HCT116 (cell line): ENCODE results near the gene PNP. TPM values are rescaled to one million over a fixed set of nuclear protein-coding genes. Genes with fewer than 3 reads are reported as not detected.

Source experiments
- ATAC-seq: fragments of 200-7000 bp; cut with Tn5 transposase; 2 replicates; pipeline ENCODE4 v1.9.1; 2020; ENCODE audit warnings: mild to moderate bottlenecking, moderate library complexity
- BruUV-seq: library from RNA; stranded (reverse); fragments of 400-500 nt; replicated peaks from 2 replicates; lab custom pipeline; 2021; lab: Mats Ljungman, UMichigan
- CTCF ChIA-PET: fragments of 300-600 bp; sonication (Branson Sonifier 250); formaldehyde crosslinking; loops from one replicate; lab custom pipeline; 2021; ENCODE audit warnings: antibody characterized with exemption; lab: Charles Lee
- POLR2A ChIA-PET: fragments of 300-600, 350-600 bp; sonication (Branson Sonifier 250); formaldehyde crosslinking; loops from one replicate; lab custom pipeline; 2021; ENCODE audit warnings: antibody characterized with exemption; lab: Charles Lee
- RAD21 ChIA-PET, 2 experiments: fragments of 300-600 bp; sonication (Branson Sonifier 250); formaldehyde crosslinking; loops; one replicate each; lab custom pipeline; 2023; ENCODE audit warnings: low total read pairs in 2 of 2; ENCODE audit not compliant: uncharacterized antibody in 2 of 2, unreplicated experiment in 2 of 2, low non-redundant PET in 1 of 2; lab: Charles Lee
- DNase-seq: peaks from one replicate; pipeline ENCODE4 v3.0.0-alpha.2; 2010; ENCODE audit warnings: low read depth, low spot score
- H2AFZ ChIP-seq: fragments of 200-600 bp; shearing (Covaris generic), sonication (generic); 2 replicates; pipeline ENCODE4 v1.6.1; 2017; ENCODE audit warnings: low read depth, mixed run types, mixed read lengths, antibody characterized with exemption, low read length; ENCODE audit not compliant: poor library complexity, severe bottlenecking
- H3K27ac ChIP-seq: 2 replicates; pipeline ENCODE4 v1.5.1; 2012; ENCODE audit warnings: low read depth, low read length
- H3K27me3 ChIP-seq: fragments of 200-600 bp; sonication (generic); 2 replicates; pipeline ENCODE4 v1.6.1; 2016; ENCODE audit warnings: mixed run types, low read length, mixed read lengths; ENCODE audit not compliant: insufficient read depth
- H3K36me3 ChIP-seq, 2 experiments: fragments of 200-500 bp in 1 of 2; fragments of 200-600 bp in 1 of 2; sonication (Bioruptor generic) in 1 of 2; sonication (generic) in 1 of 2; 2 replicates each; pipeline versions ENCODE4 v1.5.1 to v1.6.1; 2014 to 2016; ENCODE audit warnings: low read length in 2 of 2, inconsistent platforms in 1 of 2, mixed read lengths in 1 of 2, mixed run types in 1 of 2; ENCODE audit not compliant: insufficient read depth in 2 of 2, control insufficient read depth in 1 of 2
- H3K4me1 ChIP-seq, 2 experiments: fragments of 200-600 bp in 1 of 2; sonication (generic) in 1 of 2; 2 replicates each; pipeline versions ENCODE4 v1.5.1 to v1.6.1; 2012 to 2017; ENCODE audit warnings: low read length in 2 of 2, inconsistent platforms in 1 of 2, mild to moderate bottlenecking in 1 of 2, mixed read lengths in 1 of 2, mixed run types in 1 of 2, moderate library complexity in 1 of 2; ENCODE audit not compliant: insufficient read depth in 2 of 2, control insufficient read depth in 1 of 2
- H3K4me2 ChIP-seq: fragments of 200-600 bp; sonication (generic); 2 replicates; pipeline ENCODE4 v1.6.1; 2017; ENCODE audit warnings: mixed run types, low read length, mixed read lengths
- H3K4me3 ChIP-seq, 2 experiments: fragments of 200-600 bp in 1 of 2; sonication (generic) in 1 of 2; replicated peaks in 1 of 2; 2 replicates each; pipeline ENCODE4 v1.5.1; 2011 to 2016; ENCODE audit warnings: low read length in 2 of 2, control low read depth in 1 of 2, low read depth in 1 of 2, mild to moderate bottlenecking in 1 of 2, mixed read lengths in 1 of 2, mixed run types in 1 of 2
- H3K79me2 ChIP-seq: fragments of 200-600 bp; sonication (generic); 2 replicates; pipeline ENCODE4 v1.6.1; 2017; ENCODE audit warnings: mild to moderate bottlenecking, mixed run types, low read length, moderate library complexity, mixed read lengths; ENCODE audit not compliant: insufficient read depth
- H3K9ac ChIP-seq: fragments of 200-600 bp; sonication (generic); 2 replicates; pipeline ENCODE4 v1.6.1; 2016; ENCODE audit warnings: low read length, mixed read lengths
- H3K9me2 ChIP-seq: fragments of 200-600 bp; sonication (generic), shearing (Covaris generic); 2 replicates; pipeline ENCODE4 v1.6.1; 2017; ENCODE audit warnings: mixed run types, mild to moderate bottlenecking, moderate library complexity; ENCODE audit not compliant: insufficient read depth
- H3K9me3 ChIP-seq, 2 experiments: fragments of 200-500 bp in 1 of 2; fragments of 200-600 bp in 1 of 2; sonication (Bioruptor generic) in 1 of 2; sonication (generic) in 1 of 2; 2 replicates each; pipeline ENCODE4 v1.6.1; 2014 to 2017; ENCODE audit warnings: low read length in 2 of 2, mixed read lengths in 2 of 2, inconsistent platforms in 1 of 2, low read depth in 1 of 2, mild to moderate bottlenecking in 1 of 2, mixed run types in 1 of 2, moderate library complexity in 1 of 2; ENCODE audit not compliant: control insufficient read depth in 1 of 2, insufficient read depth in 1 of 2
- H4K20me1 ChIP-seq: fragments of 200-600 bp; sonication (generic), shearing (Covaris generic); 2 replicates; pipeline ENCODE4 v1.6.1; 2017; ENCODE audit warnings: mixed run types, mild to moderate bottlenecking, moderate library complexity; ENCODE audit not compliant: insufficient read depth
- SP1 ChIP-seq: IDR thresholded peaks from 2 replicates; pipeline ENCODE4 v1.6.1; 2012; ENCODE audit warnings: low read depth
- SRF ChIP-seq: IDR thresholded peaks from 2 replicates; pipeline ENCODE4 v1.6.1; 2012; ENCODE audit warnings: low read depth
- ZBTB33 ChIP-seq: IDR thresholded peaks from 2 replicates; pipeline ENCODE4 v1.6.1; 2011; ENCODE audit warnings: mild to moderate bottlenecking, low read length, moderate library complexity; ENCODE audit not compliant: insufficient replicate concordance; ENCODE audit errors: extremely low read depth
- intact Hi-C: fragments of 100-400 bp; cut with micrococcal nuclease; formaldehyde crosslinking; loops from 2 replicates; pipeline ENCODE4 v1.10.0; 2022
- total RNA-seq: library from RNA; stranded (reverse); gene quantifications from one replicate; pipeline ENCODE4 v1.2.1, GENCODE V29; 2021; ENCODE audit not compliant: unreplicated experiment

Gene PNP
- total RNA-seq, 1 experiment from 2014 or later = 63.0 TPM

- DNase-seq (no peak), ATAC-seq (no peak)
- ChIA-PET POLR2A (interaction anchor here (1.2 to 2.4 kb wide), 12 partner anchors 9 to 177 kb away, joined by 4 to 18 read pairs (median 8); partner anchors contain the start of genes APEX1, PARP2, PIP4P1 and TEP1), CTCF (no interaction called here), RAD21 (no interaction called here)
- no peaks in the 10 kb centered on the region for H3K27me3 ChIP-seq
- no TSS peak for BruUV-seq
- H2AFZ ChIP-seq = no peak overlapping the region
- H3K9ac ChIP-seq = peak overlapping the region; percentile 97
- no peaks in the 10 kb centered on the region for H3K9me3 ChIP-seq
- no peak for TF ChIP-seq SRF
- TF ChIP-seq ZBTB33 = no peak
- H4K20me1 ChIP-seq = no peaks in the 10 kb centered on the region
- H3K36me3 ChIP-seq = peaks cover 18 to 37% of the 10 kb centered on the region in 2 experiments
- peak overlapping the region; percentile 93 for H3K4me2 ChIP-seq
- peak overlapping the region; percentile 80 to 96 for H3K4me3 ChIP-seq
- peak overlapping the region; percentile 86 for H3K27ac ChIP-seq
- intact Hi-C loops = loop anchor here (5.0 kb wide), 1 partner anchor 143 kb away; no protein-coding TSS in a partner anchor
- peaks cover 10 to 15% of the 10 kb centered on the region in 2 experiments; a peak in 3 of 4 replicates for H3K4me1 ChIP-seq
- no peaks in the 10 kb centered on the region for H3K9me2 ChIP-seq
- H3K79me2 ChIP-seq = peaks cover 55% of the 10 kb centered on the region
These were observed 1.3 kb downstream of the PNP start for GRCh38 chr14:20470603-20470901.

- CTCF ChIA-PET = interaction anchor here (1.1 kb wide), 1 partner anchor 13 kb away, joined by 4 read pairs; no protein-coding TSS in a partner anchor
- H3K36me3 ChIP-seq = peaks cover 36 to 58% of the 10 kb centered on the region in 2 experiments
- H3K4me3 ChIP-seq = no peak overlapping the region
These were observed 3.4 kb downstream of the PNP start for GRCh38 chr14:20472536-20473169.

More at GRCh38 chr14:20472536-20473169, 3.4 kb downstream of the PNP start:
- H4K20me1 ChIP-seq = no peaks in the 10 kb centered on the region
- no peaks in the 10 kb centered on the region for H3K27me3 ChIP-seq
- intact Hi-C loops = loop anchor here (5.0 kb wide), 1 partner anchor 145 kb away; no protein-coding TSS in a partner anchor
- POLR2A ChIA-PET = interaction anchor here (0.9 to 1.2 kb wide), 3 partner anchors 11 to 57 kb away, joined by 3 to 4 read pairs (median 3); partner anchors contain the start of gene PIP4P1
- H3K9ac ChIP-seq = no peak overlapping the region
- no peaks in the 10 kb centered on the region for H3K9me2 ChIP-seq
- TF ChIP-seq SP1 = no peak
- ATAC-seq = no peak
- no peaks in the 10 kb centered on the region for H3K9me3 ChIP-seq
- RAD21 ChIA-PET = no interaction called here
- BruUV-seq = no TSS peak
- peaks cover 55% of the 10 kb centered on the region for H3K79me2 ChIP-seq
- no peak overlapping the region for H3K27ac ChIP-seq
- H3K4me2 ChIP-seq = no peak overlapping the region
- H3K4me1 ChIP-seq = peaks cover 10 to 14% of the 10 kb centered on the region in 2 experiments; a peak in 3 of 4 replicates
- no peak overlapping the region for H2AFZ ChIP-seq
- no peak for DNase-seq
